ENCODE measurements around the gene KBTBD8. TPM values are rescaled to one million over a fixed set of nuclear protein-coding genes. Genes with fewer than 3 reads are reported as not detected.

Gene KBTBD8
- total RNA-seq, 4 donors from 2014 or later, result 1.1 to 7.0 (median 3.7) TPM

DNA sequence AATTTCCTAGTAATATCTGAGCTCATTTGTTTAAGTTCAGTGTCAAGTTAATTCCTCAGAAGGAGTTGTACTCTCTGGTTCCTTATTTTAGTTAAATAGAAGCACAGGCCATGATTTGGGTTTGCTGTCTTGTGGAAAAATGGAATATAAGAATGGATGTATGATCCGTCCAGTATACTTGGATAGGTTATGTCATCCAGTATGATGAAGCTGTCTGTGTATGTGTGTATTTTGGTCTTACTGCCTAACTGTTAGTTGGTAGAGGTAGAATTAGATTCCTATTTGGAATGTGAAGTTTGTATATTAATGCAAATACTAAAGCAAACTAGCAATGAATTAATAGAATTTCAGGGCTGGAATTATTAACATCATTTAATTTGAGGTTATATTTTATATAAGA, 7.9 kb downstream of the KBTBD8 start:
- TF ChIP-seq POLR2A (IDR thresholded peaks at IDR 0.05), result no peak
- no peak for TF ChIP-seq CTCF (IDR thresholded peaks at IDR 0.05)
- DNase-seq, result no peak
- H3K4me3 ChIP-seq, result no peak overlapping the region
- H3K9me3 ChIP-seq, result no peaks in the 10 kb centered on the region
- no peaks in the 10 kb centered on the region for H3K4me1 ChIP-seq
- no peaks in the 10 kb centered on the region for H3K27me3 ChIP-seq
- H3K27ac ChIP-seq, result no peak overlapping the region
- H3K36me3 ChIP-seq, result peaks cover 0 to 8% (median 0%) of the 10 kb centered on the region in 3 donors

DNA sequence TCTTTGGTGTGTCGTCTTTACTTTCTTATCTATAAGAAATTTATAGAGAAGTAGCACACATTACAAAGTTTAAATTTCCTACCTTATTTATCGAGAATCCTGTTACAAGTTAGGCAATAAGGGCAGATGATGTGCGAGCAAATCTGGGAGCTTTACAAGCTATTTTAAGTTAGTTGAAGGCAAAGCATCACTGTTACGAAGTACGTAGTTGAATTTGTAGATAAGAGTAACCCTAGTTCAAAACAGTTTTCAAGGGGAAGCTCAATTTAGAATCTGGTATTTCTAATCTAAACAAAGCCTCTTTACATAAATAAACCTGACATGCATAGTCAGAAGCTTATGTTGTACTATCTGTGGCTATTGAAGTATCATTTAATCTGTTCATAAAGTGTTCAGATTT, 8.4 kb downstream of the KBTBD8 start:
- peaks cover 0 to 8% (median 0%) of the 10 kb centered on the region in 3 donors for H3K36me3 ChIP-seq
- H3K9me3 ChIP-seq, result no peaks in the 10 kb centered on the region
- no peak for DNase-seq
- no peak for TF ChIP-seq CTCF (IDR thresholded peaks at IDR 0.05)
- H3K4me1 ChIP-seq, result no peaks in the 10 kb centered on the region
- H3K4me3 ChIP-seq, result no peak overlapping the region
- H3K27me3 ChIP-seq, result no peaks in the 10 kb centered on the region
- H3K27ac ChIP-seq, result no peak overlapping the region

GRCh38 chr3:67008388-67008787, 10.3 kb downstream of the KBTBD8 start:
- no peaks in the 10 kb centered on the region for H3K27me3 ChIP-seq
- TF ChIP-seq CTCF (IDR thresholded peaks at IDR 0.05) (no peak), POLR2A (IDR thresholded peaks at IDR 0.05) (no peak)
- H3K4me3 ChIP-seq, result no peak overlapping the region
- peaks cover 0 to 8% (median 0%) of the 10 kb centered on the region in 3 donors for H3K36me3 ChIP-seq
- no peaks in the 10 kb centered on the region for H3K9me3 ChIP-seq
- no peak for DNase-seq
- H3K4me1 ChIP-seq, result no peaks in the 10 kb centered on the region
- no peak overlapping the region for H3K27ac ChIP-seq

GRCh38 chr3:67009716-67010115, 11.6 kb downstream of the KBTBD8 start:
- H3K27ac ChIP-seq, result no peak overlapping the region
- DNase-seq, result no peak
- H3K9me3 ChIP-seq, result no peaks in the 10 kb centered on the region
- TF ChIP-seq CTCF (IDR thresholded peaks at IDR 0.05) (no peak), POLR2A (IDR thresholded peaks at IDR 0.05) (no peak)
- no peak overlapping the region for H3K4me3 ChIP-seq
- H3K4me1 ChIP-seq, result no peaks in the 10 kb centered on the region
- no peaks in the 10 kb centered on the region for H3K27me3 ChIP-seq
- H3K36me3 ChIP-seq, result no peaks in the 10 kb centered on the region

DNA sequence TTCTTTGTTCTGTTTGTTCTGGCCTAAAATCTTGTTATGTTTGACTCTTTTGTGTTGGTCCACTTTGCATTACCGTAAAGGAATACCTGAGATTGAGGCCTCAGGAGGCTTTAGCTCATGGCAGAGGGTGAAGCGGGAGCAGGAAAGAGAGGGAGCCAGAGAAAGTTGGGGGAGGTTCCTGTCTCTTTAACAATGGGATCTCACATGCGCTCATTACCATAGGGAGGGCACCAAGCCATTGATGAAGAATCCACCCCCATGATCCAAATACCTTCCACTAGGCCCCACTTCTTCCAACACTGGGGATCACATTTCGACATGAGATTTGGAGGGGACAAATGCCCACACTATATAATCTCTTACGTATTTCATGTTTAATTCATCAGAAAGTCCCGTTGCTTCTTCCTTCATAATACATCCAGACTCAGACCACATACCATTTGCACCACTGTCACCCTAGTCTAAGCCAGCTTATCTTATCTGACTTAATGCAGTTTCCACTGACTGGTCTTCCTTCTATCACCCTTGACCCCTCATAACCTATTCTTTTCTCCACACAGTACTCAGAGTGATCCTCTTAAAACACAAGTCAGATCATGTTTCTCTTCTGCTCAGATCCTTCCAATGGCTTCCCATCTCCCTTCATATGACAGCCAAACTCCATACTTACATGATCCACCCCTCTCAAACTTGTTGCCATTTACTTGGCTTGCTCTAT, 13.5 kb downstream of the KBTBD8 start:
- DNase-seq, result no peak

More for the DNA sequence above, 13.5 kb downstream of the KBTBD8 start:
- Histone ChIP-seq H3K4me3 (no peak overlapping the region), H3K4me1 (peaks cover 0 to 9% (median 0%) of the 10 kb centered on the region in 4 donors), H3K27ac (no peak overlapping the region), H3K36me3 (no peaks in the 10 kb centered on the region), H3K27me3 (no peaks in the 10 kb centered on the region), H3K9me3 (no peaks in the 10 kb centered on the region)
- TF ChIP-seq CTCF (IDR thresholded peaks at IDR 0.05) (no peak), POLR2A (IDR thresholded peaks at IDR 0.05) (no peak)

Measured in Peyer's patch (tissue), 4 donors.